ENCODE results near the gene OSBPL2.

Gene OSBPL2

DNA sequence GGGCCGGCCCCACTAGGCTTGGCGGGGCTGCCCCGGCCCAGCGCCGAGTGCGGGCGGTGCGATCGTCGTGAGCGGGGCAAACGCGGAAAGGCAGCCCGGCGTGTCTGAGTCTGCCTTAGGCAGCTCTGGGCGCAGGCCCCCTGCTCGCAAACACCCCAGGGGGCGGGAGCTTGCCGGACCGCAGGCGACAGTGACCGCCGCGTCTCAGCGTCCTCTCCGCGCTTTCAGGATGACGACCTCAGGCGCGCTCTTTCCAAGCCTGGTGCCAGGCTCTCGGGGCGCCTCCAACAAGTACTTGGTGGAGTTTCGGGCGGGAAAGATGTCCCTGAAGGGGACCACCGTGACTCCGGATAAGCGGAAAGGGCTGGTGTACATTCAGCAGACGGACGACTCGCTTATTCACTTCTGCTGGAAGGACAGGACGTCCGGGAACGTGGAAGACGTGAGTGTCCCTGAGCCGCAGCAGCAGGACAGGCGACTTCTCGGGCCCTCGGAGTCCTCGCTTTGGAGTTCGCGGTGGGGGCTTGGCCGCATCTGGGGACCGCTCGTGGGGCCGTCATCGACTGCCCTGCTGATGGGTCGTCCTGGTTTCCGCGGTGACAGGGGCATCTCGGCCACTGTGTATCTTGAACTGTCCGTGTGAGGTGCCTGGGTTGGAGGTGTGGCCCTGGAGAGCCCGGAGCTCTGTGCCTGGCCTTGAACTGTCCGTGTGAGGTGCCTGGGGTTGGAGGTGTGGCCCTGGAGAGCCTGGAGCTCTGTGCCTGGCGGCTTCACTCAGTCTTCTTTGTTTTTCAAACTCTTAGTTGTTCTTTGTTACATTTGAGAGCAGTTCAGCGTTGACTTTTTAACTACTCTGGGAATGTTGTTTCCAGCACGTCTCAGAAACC is 65.3 kb downstream of the OSBPL2 start:
- DNase-seq: no peak

GRCh38 chr20:62304331-62305148 is 66.2 kb downstream of the OSBPL2 start:
- DNase-seq: no peak

GRCh38 chr20:62305149-62305764 is 66.9 kb downstream of the OSBPL2 start:
- DNase-seq: no peak

- no peak for DNase-seq
These were observed 67.6 kb downstream of the OSBPL2 start for GRCh38 chr20:62305765-62306413.

DNA sequence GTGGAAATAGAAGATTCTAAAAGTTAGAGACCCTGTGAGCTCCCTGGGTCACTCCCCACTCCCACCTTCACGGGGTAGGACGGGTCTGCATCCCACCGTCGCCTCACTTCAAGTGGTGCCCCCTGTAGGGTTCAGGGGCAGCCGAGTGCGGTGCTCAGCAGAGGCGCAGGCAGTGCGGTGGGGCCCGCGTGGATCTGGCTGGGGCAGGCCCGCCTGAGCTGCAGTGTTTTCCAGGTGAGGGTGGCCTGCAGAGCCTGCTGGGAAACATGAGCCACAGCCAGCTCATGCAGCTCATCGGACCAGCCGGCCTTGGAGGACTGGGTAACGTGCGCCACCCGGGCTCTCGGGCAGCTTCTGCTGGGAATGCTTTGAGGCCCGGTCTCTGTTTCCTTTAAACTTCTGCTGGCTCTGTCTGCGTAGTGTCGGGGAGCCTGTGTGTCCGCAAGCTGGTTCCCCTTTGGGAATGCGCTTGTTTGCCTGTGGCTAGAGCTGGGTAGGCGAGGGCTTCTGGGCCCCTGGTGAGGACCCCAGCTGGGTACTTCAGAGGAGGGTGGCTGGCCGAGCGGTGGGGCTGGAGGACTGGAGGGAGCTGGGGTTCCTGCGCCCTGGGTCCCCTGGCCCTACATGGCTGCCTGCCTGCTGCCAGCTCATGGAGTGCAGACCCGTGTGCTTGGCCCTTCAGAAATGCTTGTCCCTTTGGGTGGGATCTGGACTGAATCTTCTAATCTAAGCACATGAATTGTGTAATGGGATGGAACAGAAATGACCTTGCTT is 68.3 kb downstream of the OSBPL2 start:
- no peak for DNase-seq

- no peak for DNase-seq
These were observed 69.1 kb downstream of the OSBPL2 start for GRCh38 chr20:62307226-62308101.

GRCh38 chr20:62308102-62308822 is 69.9 kb downstream of the OSBPL2 start:
- no peak for DNase-seq

DNA sequence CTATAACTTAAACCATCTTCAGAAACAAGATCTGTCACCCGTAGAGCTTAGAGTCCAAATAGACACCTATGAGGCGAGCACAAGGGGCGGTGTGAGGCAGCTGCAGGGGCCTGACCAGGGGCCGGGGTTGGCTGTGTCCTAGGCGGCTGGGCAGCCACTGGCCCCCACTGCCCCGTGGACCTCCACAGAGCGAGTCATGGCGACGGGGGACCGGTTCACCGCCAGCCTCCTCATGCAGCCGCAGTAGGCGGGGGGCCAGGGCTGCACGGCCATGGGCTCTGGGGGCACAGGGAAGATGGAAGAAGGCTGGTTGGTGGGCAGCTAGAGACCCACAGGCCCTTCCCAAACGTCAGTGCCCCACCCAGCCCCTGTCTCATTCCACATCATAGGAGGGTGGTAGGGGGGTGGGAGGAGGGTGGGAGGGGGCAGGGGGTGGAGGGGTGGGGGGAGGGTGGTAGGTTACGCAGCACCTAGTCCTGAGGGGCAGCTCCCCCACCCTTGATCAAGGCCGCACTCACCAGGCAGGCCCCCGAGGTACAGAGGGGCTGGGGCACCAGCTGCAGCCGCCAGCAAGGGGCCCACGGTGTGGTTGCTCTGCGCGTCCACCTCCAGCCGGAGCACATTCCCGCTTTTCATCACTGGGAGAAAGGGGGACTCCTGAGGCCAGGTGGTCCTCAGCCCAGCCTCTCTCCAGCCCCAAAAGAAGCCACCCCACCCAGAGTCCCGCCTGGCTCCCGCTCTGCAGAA is 71.0 kb downstream of the OSBPL2 start:
- DNase-seq: no peak

GRCh38 chr20:62309947-62310756 is 71.8 kb downstream of the OSBPL2 start:
- DNase-seq: no peak

GRCh38 chr20:62310757-62311121 is 72.4 kb downstream of the OSBPL2 start:
- DNase-seq: no peak

DNA sequence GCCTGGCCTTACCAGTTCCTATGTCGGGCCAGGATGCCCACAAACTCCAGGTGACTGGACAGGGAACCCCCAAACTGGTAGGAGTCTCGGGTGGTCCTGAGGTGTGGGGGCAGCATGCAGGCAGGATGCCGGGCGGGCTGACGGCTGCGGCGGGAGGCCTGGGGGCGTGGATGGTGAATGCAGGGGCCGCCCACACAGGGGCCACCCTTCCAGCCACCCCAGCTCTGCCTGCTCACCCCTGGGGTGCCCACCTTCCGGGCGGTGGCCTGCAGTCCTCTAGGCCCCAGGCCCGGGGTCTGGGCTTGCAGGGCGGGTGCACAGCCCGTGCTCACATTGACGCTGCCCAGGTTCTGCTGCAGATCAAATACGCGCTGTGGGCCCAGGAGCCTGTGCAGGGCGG is 72.8 kb downstream of the OSBPL2 start:
- DNase-seq: no peak

- DNase-seq: no peak
These were observed 73.7 kb downstream of the OSBPL2 start for GRCh38 chr20:62311832-62312661.

- DNase-seq: no peak
These were observed 74.3 kb downstream of the OSBPL2 start for GRCh38 chr20:62312662-62312977.

- DNase-seq: no peak
These were observed 74.7 kb downstream of the OSBPL2 start for GRCh38 chr20:62313021-62313420.

DNA sequence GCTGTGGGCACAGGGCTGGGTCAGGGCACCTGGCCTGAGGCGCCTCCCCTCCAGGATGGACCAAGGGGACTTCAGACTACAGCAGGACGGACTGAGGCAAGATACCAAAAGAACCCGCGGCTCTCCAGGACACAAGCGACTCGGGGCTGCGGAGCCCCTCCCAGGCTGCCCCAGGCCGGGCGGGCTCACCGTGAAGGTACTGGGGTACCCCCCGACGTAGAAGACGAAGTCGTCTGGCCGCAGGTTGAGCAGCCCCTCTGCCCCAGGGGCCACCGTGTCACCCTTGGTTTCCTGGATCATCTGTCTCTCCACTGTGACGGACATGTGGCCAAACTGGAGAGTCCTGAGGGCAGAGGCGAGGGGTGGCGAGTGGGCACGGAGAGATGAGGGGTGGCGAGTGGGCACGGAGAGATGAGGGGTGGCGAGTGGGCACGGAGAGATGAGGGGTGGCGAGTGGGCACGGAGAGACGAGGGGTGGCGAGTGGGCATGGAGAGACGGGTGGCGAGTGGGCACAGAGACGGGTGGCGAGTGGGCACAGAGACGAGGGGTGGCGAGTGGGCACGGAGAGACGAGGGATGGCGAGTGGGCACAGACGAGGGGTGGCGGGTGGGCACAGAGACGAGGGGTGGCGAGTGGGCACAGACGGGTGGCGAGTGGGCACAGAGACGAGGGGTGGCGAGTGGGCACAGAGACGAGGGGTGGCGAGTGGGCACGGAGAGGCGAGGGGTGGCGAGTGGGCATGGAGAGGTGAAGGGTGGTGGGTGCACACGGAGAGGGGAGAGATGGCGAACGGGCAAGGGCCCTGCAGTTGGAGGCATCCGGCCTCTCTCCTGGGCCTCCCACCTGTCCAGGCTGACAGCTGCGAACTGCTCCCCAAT is 75.4 kb downstream of the OSBPL2 start:
- DNase-seq: no peak

- no peak for DNase-seq
These were observed 76.0 kb downstream of the OSBPL2 start for GRCh38 chr20:62314339-62314638.

GRCh38 chr20:62314711-62315302 is 76.5 kb downstream of the OSBPL2 start:
- no peak for DNase-seq
